HG03039 (cell line): ENCODE measurements around the gene TBL1X.
"Not testable (repeated sequence)": the region's sequence is repeated elsewhere in the genome, so short reads cannot be mapped to it uniquely, and the experiment has no call there.

Source experiments
- ATAC-seq: cut with Tn5 transposase; IDR thresholded peaks from one replicate; pipeline ENCODE4 v1.9.1; 2021; ENCODE audit warnings: mild to moderate bottlenecking, moderate library complexity; ENCODE audit not compliant: unreplicated experiment

TBL1X gene

GRCh38 chrX:9464435-9465371, at the start of gene TBL1X:
Gene TBL1X (plus strand): TSS chrX:9465058. CDS start chrX:9653587, 188,529 bp downstream.
- peak; percentile 33 for ATAC-seq

DNA sequence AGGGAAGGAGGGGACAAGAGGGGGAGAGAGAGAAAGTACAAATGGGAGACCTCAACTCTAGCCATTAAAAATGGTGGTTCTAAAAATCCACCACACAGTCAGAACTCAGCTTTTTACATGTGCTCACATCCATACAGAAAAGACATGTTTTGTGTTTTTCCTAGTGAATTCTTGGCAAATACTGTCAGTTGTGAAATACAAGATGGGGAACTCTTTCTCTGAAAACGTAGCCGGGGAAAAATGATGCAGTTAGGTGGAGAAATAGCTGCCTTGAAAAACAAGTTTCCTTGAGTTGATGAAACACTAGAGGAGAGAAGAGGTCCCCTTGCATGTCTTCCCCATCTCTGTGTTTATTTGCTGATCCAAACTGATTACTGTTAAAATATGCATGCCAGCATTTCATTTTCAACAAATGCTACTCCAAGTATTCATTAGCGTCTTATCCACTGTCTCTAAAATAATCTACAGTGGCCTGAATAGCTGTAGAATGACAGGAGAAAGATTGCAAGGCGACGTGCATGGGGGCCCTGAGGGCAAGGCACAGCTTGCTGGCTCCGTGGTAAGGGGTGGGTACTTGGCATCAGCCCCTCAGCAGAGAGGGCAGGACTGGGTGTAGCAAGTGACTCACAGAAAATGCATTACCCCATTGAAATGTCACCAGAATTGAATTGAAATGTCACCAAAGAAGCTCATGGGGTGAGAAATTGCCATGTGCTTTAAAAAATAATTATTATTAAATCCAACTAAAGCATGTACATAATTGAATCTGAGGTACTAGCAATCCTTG, 48.1 kb upstream of the TBL1X start:
- no peak for ATAC-seq

- ATAC-seq, result no peak
Observed at GRCh38 chrX:9418262-9418661, 46.6 kb upstream of the TBL1X start.

DNA sequence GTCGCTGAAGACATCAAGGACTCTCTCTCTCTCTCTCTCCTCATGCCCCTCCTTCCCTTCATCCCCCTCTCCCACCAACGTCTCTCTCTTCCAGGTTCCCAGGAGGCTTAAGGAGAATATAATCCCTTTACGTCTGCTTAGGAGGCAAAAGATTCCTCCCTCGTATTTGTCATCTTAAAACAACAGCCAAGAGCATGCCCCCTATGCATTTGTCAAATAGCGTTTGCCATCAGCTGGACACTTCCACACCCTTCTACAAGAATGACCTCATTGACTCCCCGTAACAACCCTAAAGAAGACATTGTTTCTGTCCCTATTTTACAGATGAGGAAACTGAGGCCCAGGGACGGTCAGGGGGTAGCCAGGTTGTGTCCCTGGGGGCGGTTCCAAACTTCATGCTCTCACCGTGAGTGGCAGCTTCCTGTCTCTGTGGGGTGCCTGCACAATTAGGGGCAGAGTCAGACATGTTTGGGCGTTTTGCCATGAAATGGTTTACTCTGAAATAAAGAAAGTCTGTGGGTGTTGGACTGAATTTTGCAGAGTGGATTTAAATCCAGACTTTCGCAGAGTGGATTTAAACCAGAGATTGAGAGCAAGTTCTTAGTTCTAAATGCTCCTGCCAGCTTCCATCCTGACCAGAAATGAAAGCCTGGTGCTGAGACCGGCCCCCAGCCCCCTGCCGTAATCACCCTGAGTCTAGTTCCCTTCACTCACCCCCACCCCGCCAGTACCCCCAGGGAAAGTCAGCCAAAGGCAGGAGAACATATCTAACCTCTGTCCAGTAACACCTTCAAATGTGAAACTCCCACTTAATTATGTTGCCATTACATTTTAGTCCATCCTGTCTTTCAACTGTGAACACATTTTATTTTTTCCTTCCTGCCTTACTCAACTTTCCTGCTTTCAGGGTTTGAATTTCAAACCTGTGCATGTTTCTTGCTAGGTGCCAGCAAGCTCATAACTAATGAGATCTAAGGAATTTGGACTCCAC, 44.3 kb upstream of the TBL1X start:
- no peak for ATAC-seq

GRCh38 chrX:9429767-9430166, 35.1 kb upstream of the TBL1X start:
- ATAC-seq, result no peak

DNA sequence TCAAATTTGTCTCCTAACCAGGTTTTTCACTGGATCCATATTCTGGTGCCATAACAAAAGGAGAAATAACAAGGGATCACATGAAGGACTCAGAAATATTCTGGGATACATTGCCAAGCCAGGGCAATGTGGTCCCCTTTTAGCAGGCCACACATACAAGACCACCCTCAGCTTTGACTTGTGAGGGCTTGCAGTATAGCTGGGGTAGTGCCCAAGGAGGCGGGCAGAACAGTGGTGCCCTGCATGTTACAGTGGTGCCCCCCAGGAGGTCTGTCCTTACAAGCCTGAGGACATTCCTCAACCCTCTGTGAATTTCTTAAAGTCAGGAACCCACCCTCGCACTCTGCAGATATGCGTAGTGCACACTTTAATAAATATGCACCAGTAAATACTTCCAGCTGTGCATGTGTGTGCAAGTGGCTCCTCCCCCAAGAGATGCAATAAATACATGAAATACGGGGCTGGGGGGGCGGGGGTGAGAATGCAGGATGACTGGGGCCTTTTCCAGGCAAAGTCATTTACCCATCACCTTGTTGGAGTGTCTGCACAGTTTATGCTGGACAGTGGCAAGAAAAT, 34.4 kb upstream of the TBL1X start:
- no peak for ATAC-seq

DNA sequence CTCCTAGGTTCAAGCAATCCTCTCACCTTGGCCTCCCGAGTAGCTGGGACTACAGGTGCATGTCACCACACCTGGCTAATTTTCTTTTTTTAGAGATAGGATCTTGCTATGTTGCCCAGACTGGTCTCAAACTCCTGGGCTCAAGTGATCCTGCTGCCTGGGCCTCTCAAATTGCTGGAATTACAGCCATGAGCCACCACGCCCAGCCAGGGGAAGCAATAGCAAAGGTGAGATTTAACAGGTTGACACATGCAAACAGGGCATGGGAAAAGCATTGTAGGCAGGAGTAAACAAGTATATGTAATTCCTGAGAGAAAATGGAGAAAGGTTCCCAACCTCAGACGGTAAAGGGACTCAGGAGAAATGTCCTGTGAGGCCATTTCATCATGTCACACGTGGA, 33.6 kb upstream of the TBL1X start:
- ATAC-seq, result no peak

DNA sequence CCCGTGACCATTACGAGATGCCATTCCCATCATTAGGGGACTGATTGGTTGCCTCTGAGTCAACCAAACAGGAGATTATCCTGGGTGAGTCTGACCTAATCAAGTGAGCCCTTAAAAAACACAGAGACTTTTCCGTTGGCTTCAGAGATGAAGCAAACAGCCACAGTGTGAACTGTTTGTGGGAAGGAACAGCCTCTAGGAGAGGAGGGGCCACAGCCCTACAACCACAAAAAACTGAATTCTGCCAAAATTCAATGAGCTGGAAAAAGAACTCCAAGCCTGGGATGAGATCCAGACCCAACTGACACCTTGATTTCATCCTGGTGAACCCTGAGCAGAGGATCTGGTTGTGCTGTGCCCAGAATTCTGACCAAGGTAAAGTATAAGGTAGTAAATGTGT, 31.3 kb upstream of the TBL1X start:
- no peak for ATAC-seq

DNA sequence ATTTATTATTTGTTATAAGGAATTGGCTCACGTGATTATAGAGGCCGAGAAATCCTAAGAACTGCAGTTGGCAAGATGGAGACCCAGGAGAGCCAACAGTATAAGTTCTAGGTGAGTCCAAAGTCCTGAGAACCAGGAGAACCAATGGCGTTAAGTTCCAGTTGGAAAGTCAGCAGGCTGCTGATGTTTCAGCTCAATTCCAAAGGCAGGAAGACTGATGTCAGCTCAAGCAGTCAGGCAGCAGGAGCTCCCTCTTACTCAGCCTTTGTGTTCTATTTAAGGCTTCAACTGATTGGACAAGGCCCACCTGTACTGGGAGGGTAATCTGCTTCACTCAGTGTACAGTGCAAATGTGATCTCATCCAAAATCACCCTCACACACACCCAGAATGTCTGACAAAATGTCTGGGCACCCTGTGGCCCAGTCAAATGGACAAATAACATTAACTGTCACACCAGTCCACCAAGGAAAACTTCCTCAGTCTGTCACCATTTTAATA, 30.8 kb upstream of the TBL1X start:
- no peak for ATAC-seq

GRCh38 chrX:9435086-9435485, 29.8 kb upstream of the TBL1X start:
- ATAC-seq, result not testable (repeated sequence)

DNA sequence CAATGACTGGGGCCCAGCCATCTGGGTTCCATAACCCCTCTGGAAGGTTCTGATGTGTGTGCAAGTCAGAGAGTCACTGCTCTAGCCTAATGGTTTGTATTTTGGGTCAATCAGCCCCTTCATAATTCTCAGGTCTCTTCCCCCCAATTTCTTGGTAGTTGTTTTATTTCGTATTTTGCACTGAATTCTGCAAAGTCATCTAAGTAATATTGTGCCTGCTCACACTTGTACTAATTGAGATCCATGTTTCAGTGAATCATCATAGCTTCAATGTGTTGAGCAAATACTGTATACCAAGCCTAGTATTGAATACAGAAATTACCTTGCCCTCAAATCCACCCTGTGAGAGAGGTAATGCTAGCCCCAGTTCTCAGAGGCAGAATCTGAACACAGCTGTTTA, 28.0 kb upstream of the TBL1X start:
- no peak for ATAC-seq

- ATAC-seq, result no peak
Observed at GRCh38 chrX:9438933-9439494, 25.8 kb upstream of the TBL1X start.

DNA sequence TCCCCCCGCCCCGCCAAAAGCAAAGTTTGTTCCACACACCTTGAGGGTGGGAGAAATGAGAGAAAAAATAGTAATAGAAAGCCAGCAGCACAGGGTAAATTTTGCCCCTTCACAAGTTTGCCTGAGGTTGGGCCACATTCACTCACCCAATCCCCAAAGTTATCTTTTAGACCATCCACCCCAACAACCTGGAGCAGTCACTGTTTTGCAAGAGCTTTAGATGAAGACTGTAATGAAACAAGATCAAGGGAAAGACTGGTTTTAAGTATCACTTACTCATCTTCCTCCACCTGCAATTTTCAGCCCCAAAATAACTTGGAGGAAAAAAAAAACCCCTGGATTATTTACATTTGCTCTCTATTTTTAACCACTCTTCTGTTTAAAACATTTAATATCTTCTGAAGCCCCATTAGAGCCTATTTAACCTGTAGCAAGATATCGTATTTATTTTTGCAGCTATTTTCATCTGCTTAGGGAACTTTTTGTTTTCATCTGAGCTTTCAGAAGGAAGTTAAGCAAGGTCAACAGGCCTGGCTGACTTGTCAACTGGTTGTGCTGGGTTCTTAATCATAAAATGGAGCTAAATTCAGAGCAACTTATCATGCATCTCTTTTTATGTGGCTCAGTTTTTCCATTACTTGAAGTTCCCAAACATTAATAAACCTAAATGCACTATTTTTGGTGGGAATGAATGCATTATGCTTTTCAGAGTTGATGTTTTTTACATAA, 24.6 kb upstream of the TBL1X start:
- ATAC-seq, result no peak

- ATAC-seq, result no peak
Observed at GRCh38 chrX:9442056-9442455, 22.8 kb upstream of the TBL1X start.

DNA sequence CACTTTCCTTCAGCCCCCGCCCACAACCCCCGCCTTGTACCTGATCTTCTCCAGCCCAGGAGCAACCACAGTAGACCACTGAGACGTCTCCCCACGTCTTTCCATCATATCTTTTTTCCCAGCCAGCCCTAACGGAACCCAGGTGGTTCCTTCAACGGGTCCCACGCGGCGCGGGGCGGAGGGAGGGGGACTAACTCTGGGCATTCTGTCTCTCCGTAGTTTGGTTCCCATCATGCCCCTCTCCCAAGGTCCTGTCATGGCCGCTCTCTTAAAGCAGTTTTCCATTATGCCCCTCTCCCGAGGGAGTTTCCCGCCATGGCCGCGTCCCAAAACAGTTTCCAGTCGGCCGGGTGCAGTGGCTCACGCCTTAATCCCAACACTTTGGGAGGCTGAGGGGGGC, 21.5 kb upstream of the TBL1X start:
- no peak for ATAC-seq

- no peak for ATAC-seq
Observed at GRCh38 chrX:9447906-9448305, 17.0 kb upstream of the TBL1X start.

DNA sequence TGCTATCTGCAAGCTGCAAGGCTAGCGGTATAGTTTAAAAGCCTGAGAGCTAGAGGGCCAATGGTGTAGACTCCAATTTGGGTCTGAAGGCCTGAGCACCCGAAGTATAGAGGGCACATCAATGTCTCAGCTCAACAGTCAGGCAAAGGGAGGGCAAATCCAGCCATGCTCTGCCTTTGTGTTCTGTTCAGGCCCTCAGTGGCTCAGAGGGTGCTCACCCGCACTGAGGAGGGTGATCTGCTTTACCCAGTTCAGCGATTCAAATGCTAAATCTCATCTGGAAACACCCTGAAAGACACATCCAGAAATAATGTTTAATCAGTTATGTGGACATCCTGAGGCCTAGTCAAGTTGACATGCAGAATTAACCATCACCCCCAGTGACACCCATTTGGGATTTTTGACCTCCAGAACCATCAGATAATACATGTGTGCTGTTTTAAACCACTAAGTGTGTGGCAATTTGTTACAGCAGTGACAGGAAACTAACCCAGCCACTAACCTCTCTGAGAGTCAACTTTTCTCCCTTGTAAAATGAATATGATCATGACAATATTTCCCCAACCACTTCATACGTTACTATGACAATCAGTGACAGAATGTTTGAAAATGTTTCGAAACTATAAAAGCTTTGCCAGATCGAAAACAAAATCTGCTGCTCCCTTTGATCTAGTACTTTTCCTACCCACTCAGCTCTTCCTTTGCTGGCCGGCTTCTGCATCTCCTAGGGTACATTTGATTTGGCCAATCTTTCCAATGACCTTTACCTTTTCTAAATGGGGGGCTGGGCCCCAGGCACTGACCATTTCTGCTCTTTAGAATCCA, 8.4 kb upstream of the TBL1X start:
- no peak for ATAC-seq

GRCh38 chrX:9458034-9458433, 6.8 kb upstream of the TBL1X start:
- not testable (repeated sequence) for ATAC-seq
